IPS-15b (cell line): Measurements from ENCODE around the gene APLNR.

Source experiments
- H3K27me3 ChIP-seq: one replicate; pipeline ENCODE4 v1.6.1; 2013; ENCODE audit warnings: low read length; ENCODE audit not compliant: control insufficient read depth, insufficient read depth
- H3K36me3 ChIP-seq: one replicate; pipeline ENCODE4 v1.6.1; 2013; ENCODE audit warnings: low read length; ENCODE audit not compliant: control insufficient read depth, insufficient read depth
- H3K4me1 ChIP-seq: one replicate; pipeline ENCODE4 v1.6.1; 2013; ENCODE audit warnings: mild to moderate bottlenecking, low read length; ENCODE audit not compliant: control insufficient read depth, insufficient read depth
- H3K4me3 ChIP-seq: one replicate; pipeline ENCODE4 v1.5.1; 2013; ENCODE audit warnings: low read depth, low read length
- H3K9ac ChIP-seq: one replicate; pipeline ENCODE4 v1.6.1; 2013; ENCODE audit warnings: low read depth, mild to moderate bottlenecking, low read length
- H3K9me3 ChIP-seq: one replicate; pipeline ENCODE4 v1.6.1; 2013; ENCODE audit warnings: mild to moderate bottlenecking, low read length; ENCODE audit not compliant: control insufficient read depth, insufficient read depth

Gene APLNR

GRCh38 chr11:57191311-57192219 lies 45.5 kb downstream of the APLNR start:
- Histone ChIP-seq H3K9me3 (no peaks in the 10 kb centered on the region), H3K4me1 (peaks cover 14% of the 10 kb centered on the region), H3K9ac (no peak overlapping the region), H3K36me3 (no peaks in the 10 kb centered on the region), H3K4me3 (no peak overlapping the region), H3K27me3 (no peaks in the 10 kb centered on the region)

- peaks cover 14% of the 10 kb centered on the region for H3K4me1 ChIP-seq
- H3K9me3 ChIP-seq = no peaks in the 10 kb centered on the region
- H3K36me3 ChIP-seq = no peaks in the 10 kb centered on the region
- no peaks in the 10 kb centered on the region for H3K27me3 ChIP-seq
- no peak overlapping the region for H3K4me3 ChIP-seq
- H3K9ac ChIP-seq = no peak overlapping the region
Observed at GRCh38 chr11:57190548-57190947, 46.5 kb downstream of the APLNR start.
